ENCODE data around the gene CSGALNACT2. TPM values are rescaled to one million over a fixed set of nuclear protein-coding genes. Genes with fewer than 3 reads are reported as not detected.
A peak's percentile ranks its signal among the peaks of the same experiment; 100 is the strongest.

The CSGALNACT2 gene, protein sequence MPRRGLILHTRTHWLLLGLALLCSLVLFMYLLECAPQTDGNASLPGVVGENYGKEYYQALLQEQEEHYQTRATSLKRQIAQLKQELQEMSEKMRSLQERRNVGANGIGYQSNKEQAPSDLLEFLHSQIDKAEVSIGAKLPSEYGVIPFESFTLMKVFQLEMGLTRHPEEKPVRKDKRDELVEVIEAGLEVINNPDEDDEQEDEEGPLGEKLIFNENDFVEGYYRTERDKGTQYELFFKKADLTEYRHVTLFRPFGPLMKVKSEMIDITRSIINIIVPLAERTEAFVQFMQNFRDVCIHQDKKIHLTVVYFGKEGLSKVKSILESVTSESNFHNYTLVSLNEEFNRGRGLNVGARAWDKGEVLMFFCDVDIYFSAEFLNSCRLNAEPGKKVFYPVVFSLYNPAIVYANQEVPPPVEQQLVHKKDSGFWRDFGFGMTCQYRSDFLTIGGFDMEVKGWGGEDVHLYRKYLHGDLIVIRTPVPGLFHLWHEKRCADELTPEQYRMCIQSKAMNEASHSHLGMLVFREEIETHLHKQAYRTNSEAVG
- total RNA-seq: 1 to 10 TPM; 3.1 to 8.6 (median 5.1) TPM
- polyA plus RNA-seq: 1 to 10 TPM; 2.3 to 5.2 TPM

DNA sequence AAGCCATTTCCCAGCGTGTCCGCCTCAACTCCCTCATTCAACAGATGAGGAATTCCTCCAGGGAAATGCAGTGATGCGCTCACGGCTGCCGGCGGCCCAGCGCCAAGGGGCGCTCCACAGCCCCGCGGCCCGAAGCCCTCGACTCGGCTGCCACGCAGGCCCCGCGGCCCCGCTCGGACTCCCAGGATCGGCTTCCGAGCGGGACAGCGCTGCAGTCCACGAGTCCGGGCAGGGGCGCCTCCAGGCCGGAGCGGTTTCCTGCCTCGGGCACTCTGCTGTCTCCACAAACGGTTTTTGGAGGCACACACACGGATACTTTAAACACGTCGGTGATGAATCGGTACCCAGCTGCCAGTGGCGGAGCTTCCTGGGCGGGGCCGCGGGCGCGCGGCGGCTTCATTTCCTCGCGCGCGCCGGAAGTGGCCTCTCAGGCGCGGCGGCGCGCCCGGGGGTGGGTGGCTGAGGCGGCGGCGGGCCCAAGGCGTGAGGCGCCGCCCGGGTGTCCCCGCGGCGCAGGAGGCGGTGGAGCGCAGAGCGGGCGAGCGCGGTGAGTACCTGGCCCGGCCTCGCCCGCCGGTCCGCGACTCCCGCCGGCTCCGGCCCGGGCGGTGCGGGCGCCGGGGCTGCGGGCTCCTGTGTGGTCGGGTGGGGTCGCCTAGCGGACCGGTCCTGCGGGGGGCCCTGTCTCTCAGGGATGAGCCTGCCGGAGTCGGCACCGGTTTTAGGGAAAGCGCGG is at the start of gene CSGALNACT2:
CSGALNACT2 (plus strand) TSS at position 425 of the 736 bp plus-strand sequence. CDS start 16,705 bp downstream, outside the sequence.
- Histone ChIP-seq H3K27ac (peak within 1 kb of the TSS; percentile 67 to 92 (median 81)), H3K27me3 (no peaks in the 10 kb centered on the region), H3K36me3 (no peaks in the 10 kb centered on the region), H3K4me3 (peak within 1 kb of the TSS; percentile 71 to 96 (median 92)), H3K4me1 (peaks cover 0 to 14% (median 0%) of the 10 kb centered on the region in 3 donors), H3K9me3 (no peaks in the 10 kb centered on the region)
- peak; percentile 75 to 94 (median 80) for DNase-seq
- intact Hi-C loops (cut with DNase I): no loop called here
- FAIRE-seq: no peak
- peak; percentile 94 to 98 (median 96) for ATAC-seq
- WGBS, 2 donors: 0% methylated on average over 79 to 93 of the region's 93 CpGs
- TF ChIP-seq, protein P1, sequence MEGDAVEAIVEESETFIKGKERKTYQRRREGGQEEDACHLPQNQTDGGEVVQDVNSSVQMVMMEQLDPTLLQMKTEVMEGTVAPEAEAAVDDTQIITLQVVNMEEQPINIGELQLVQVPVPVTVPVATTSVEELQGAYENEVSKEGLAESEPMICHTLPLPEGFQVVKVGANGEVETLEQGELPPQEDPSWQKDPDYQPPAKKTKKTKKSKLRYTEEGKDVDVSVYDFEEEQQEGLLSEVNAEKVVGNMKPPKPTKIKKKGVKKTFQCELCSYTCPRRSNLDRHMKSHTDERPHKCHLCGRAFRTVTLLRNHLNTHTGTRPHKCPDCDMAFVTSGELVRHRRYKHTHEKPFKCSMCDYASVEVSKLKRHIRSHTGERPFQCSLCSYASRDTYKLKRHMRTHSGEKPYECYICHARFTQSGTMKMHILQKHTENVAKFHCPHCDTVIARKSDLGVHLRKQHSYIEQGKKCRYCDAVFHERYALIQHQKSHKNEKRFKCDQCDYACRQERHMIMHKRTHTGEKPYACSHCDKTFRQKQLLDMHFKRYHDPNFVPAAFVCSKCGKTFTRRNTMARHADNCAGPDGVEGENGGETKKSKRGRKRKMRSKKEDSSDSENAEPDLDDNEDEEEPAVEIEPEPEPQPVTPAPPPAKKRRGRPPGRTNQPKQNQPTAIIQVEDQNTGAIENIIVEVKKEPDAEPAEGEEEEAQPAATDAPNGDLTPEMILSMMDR (IDR thresholded peaks at IDR 0.05): no peak

DNA sequence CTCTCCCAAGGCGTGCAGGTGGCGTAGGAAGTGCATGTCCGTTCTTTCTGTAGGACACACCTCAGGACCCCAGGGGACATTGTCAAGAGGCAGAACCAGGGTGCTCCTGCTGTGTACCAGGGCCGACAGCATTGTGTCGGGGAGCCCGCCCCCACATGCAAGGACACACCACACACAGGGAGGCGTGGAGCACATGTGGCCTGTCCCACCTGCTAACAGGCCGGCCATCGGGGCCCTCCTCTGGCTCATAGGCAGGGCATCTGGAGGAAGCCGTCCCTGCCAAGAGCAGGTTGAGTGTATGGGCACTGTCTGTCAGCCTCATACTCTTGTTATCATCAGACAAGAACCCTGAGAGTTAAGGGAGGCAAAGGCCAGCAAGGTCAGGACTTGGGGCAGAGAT is 48.7 kb upstream of the CSGALNACT2 start:
- TF ChIP-seq, protein P1 (IDR thresholded peaks at IDR 0.05): no peak
- no peak for ATAC-seq
- intact Hi-C loops (cut with DNase I): no loop called here
- no peak overlapping the region for H3K27ac ChIP-seq
- no peaks in the 10 kb centered on the region for H3K27me3 ChIP-seq
- H3K36me3 ChIP-seq: no peaks in the 10 kb centered on the region
- H3K9me3 ChIP-seq: no peaks in the 10 kb centered on the region
- H3K4me3 ChIP-seq: no peak overlapping the region
- FAIRE-seq: no peak
- WGBS, 2 donors: 87 to 92% methylated on average over 10 of the region's 10 CpGs
- no peaks in the 10 kb centered on the region for H3K4me1 ChIP-seq
- no peak for DNase-seq

DNA sequence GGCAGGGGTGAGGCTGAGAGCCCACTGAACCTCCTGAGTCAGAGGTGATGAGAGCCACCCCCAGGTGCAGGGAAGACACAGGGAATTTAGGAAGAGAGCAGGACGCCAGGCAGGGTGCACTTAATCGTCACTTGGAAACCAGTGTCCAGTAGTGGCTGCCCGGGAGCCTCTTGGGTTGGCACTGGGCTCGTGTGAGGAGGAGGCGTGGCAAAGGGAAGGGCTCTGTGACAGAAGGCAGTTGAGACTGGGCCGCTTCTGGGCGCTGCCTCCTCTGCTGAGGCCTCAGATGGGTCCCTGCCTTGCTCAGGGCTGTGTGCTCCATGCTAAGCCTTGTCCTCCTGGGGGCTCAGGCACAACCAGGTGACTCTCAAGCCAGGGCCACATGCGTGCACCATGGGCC is 48.1 kb upstream of the CSGALNACT2 start:
- ATAC-seq (peak; percentile 39 to 85 (median 75)), FAIRE-seq (no peak), DNase-seq (peak in 2 of 6 donors; percentile 38 to 47)
- no peaks in the 10 kb centered on the region for H3K9me3 ChIP-seq
- H3K27me3 ChIP-seq: no peaks in the 10 kb centered on the region
- H3K4me1 ChIP-seq: no peaks in the 10 kb centered on the region
- intact Hi-C loops (cut with DNase I): no loop called here
- no peak overlapping the region for H3K27ac ChIP-seq
- 66 to 74% methylated on average over 8 of the region's 8 CpGs for whole genome bisulfite sequencing, 2 donors
- H3K36me3 ChIP-seq: no peaks in the 10 kb centered on the region
- TF ChIP-seq, protein P1 (IDR thresholded peaks at IDR 0.05): no peak
- H3K4me3 ChIP-seq: no peak overlapping the region

DNA sequence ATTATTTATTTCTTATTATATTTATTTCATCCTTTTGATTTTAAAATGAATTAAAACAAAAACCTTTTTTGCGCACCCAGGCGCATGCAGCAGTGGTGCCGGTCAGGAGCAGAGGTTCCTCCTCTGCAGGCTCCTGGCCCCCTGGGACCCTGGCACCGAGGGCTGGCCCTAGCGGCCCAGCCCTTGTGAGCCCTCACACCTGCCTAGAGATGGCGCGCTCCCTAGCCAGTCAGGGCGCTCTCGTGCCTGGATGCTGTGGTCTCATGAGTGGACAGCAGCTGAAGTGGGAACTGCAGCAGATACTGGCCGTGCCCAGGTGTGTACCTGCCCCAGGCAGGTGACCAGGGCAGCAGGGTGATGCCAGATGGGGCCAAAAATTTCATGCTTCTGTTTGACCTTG is 47.6 kb upstream of the CSGALNACT2 start:
- ATAC-seq (no peak), FAIRE-seq (no peak), DNase-seq (no peak)
- no peak overlapping the region for H3K27ac ChIP-seq
- no peaks in the 10 kb centered on the region for H3K4me1 ChIP-seq
- no peak overlapping the region for H3K4me3 ChIP-seq
- 87 to 88% methylated on average over 10 of the region's 10 CpGs for WGBS, 2 donors
- H3K9me3 ChIP-seq: no peaks in the 10 kb centered on the region
- TF ChIP-seq, protein P1 (IDR thresholded peaks at IDR 0.05): no peak
- no peaks in the 10 kb centered on the region for H3K36me3 ChIP-seq
- intact Hi-C loops (cut with DNase I): no loop called here
- no peaks in the 10 kb centered on the region for H3K27me3 ChIP-seq
